Left ventricle myocardium inferior (tissue), 1 donor: Measurements from ENCODE around the gene MCF2L2. TPM values are rescaled to one million over a fixed set of nuclear protein-coding genes. Genes with fewer than 3 reads are reported as not detected.
"Not testable (repeated sequence)": the region's sequence is repeated elsewhere in the genome, so short reads cannot be mapped to it uniquely, and the experiment has no call there.

Experiments
- DNase-seq: peaks from one replicate; pipeline ENCODE4 v3.0.0-alpha.2; 2020
- H3K27ac ChIP-seq: fragments of 200-600 bp; replicated peaks from 2 replicates; pipeline ENCODE4 v1.8.0; 2021
- H3K27me3 ChIP-seq: fragments of 200-600 bp; 2 replicates; pipeline ENCODE4 v1.8.0; 2021; ENCODE audit warnings: low read depth
- H3K36me3 ChIP-seq: fragments of 200-600 bp; 2 replicates; pipeline ENCODE4 v1.8.0; 2021
- H3K4me1 ChIP-seq: fragments of 200-600 bp; 2 replicates; pipeline ENCODE4 v1.8.0; 2021
- H3K4me3 ChIP-seq: fragments of 200-600 bp; 2 replicates; pipeline ENCODE4 v1.8.0; 2021; ENCODE audit warnings: mild to moderate bottlenecking, moderate library complexity
- H3K9me3 ChIP-seq: fragments of 200-600 bp; replicated peaks from 2 replicates; pipeline ENCODE4 v1.8.0; 2021
- CTCF ChIP-seq: fragments of 200-600 bp; IDR thresholded peaks from 2 replicates; pipeline ENCODE4 v1.8.0; 2021; ENCODE audit warnings: antibody characterized with exemption, mild to moderate bottlenecking, borderline replicate concordance
- intact Hi-C: fragments of 100-400 bp; cut with micrococcal nuclease; formaldehyde crosslinking; loops from one replicate; pipeline ENCODE4 v1.11.0; 2022
- total RNA-seq: library from RNA; stranded (reverse); fragmentation: NEBNext Ultra II Directional; extraction: Animal tissue kit (Norgen Biotek cat#: 25700); gene quantifications from one replicate; pipeline ENCODE4 v1.2.1, GENCODE V29; 2021
- donor health status: DM: no; HTN: yes; CAD: no; lungs with severe emphysema.

Gene MCF2L2
- total RNA-seq, 1 donor from 2014 or later, result 0.91 TPM

GRCh38 chr3:183378008-183378407, 50.4 kb downstream of the MCF2L2 start:
- TF ChIP-seq CTCF, result no peak
- H3K27ac ChIP-seq, result no peak overlapping the region
- H3K9me3 ChIP-seq, result no peaks in the 10 kb centered on the region
- no peaks in the 10 kb centered on the region for H3K36me3 ChIP-seq
- H3K27me3 ChIP-seq, result no peaks in the 10 kb centered on the region
- intact Hi-C loops, result no loop called here
- H3K4me3 ChIP-seq, result no peak overlapping the region
- no peaks in the 10 kb centered on the region for H3K4me1 ChIP-seq
- DNase-seq, result no peak

- intact Hi-C loops, result no loop called here
- no peaks in the 10 kb centered on the region for H3K27me3 ChIP-seq
- H3K4me1 ChIP-seq, result no peaks in the 10 kb centered on the region
- no peak for TF ChIP-seq CTCF
- H3K9me3 ChIP-seq, result no peaks in the 10 kb centered on the region
- no peak overlapping the region for H3K27ac ChIP-seq
- no peaks in the 10 kb centered on the region for H3K36me3 ChIP-seq
- no peak for DNase-seq
- no peak overlapping the region for H3K4me3 ChIP-seq
Measured at GRCh38 chr3:183377307-183377959, 51.0 kb downstream of the MCF2L2 start.

GRCh38 chr3:183375787-183376186, 52.6 kb downstream of the MCF2L2 start:
- no peak for TF ChIP-seq CTCF
- H3K9me3 ChIP-seq, result no peaks in the 10 kb centered on the region
- H3K27me3 ChIP-seq, result no peaks in the 10 kb centered on the region
- no peak for DNase-seq
- H3K36me3 ChIP-seq, result no peaks in the 10 kb centered on the region
- H3K27ac ChIP-seq, result no peak overlapping the region
- no peaks in the 10 kb centered on the region for H3K4me1 ChIP-seq
- intact Hi-C loops, result no loop called here
- no peak overlapping the region for H3K4me3 ChIP-seq

GRCh38 chr3:183375337-183375736, 53.1 kb downstream of the MCF2L2 start:
- Histone ChIP-seq H3K27me3 (no peaks in the 10 kb centered on the region), H3K27ac (no peak overlapping the region)
- intact Hi-C loops, result no loop called here

GRCh38 chr3:183372911-183373310, 55.5 kb downstream of the MCF2L2 start:
- no peak for DNase-seq
- Histone ChIP-seq H3K27ac (no peak overlapping the region), H3K27me3 (no peaks in the 10 kb centered on the region), H3K4me1 (no peaks in the 10 kb centered on the region), H3K4me3 (no peak overlapping the region), H3K36me3 (no peaks in the 10 kb centered on the region), H3K9me3 (no peaks in the 10 kb centered on the region)
- TF ChIP-seq CTCF, result no peak
- intact Hi-C loops, result no loop called here

More at GRCh38 chr3:183375337-183375736, 53.1 kb downstream of the MCF2L2 start:
- no peaks in the 10 kb centered on the region for H3K4me1 ChIP-seq
- no peaks in the 10 kb centered on the region for H3K36me3 ChIP-seq
- no peak for DNase-seq
- H3K9me3 ChIP-seq, result no peaks in the 10 kb centered on the region
- no peak overlapping the region for H3K4me3 ChIP-seq
- no peak for TF ChIP-seq CTCF

- H3K27me3 ChIP-seq, DNase-seq: not testable (repeated sequence)
Measured at GRCh38 chr3:183371600-183371968, 56.8 kb downstream of the MCF2L2 start.

More at GRCh38 chr3:183371600-183371968, 56.8 kb downstream of the MCF2L2 start:
- intact Hi-C loops, H3K36me3 ChIP-seq, H3K27ac ChIP-seq, H3K4me1 ChIP-seq, H3K9me3 ChIP-seq, H3K4me3 ChIP-seq: not testable (repeated sequence)
